Stomach (tissue), 9 donors: ENCODE results near the gene USP14. TPM values are rescaled to one million over a fixed set of nuclear protein-coding genes. Genes with fewer than 3 reads are reported as not detected.

ENCODE experiments used
- DNase-seq, 2 donors: peaks; one replicate each; pipeline versions ENCODE4 v3.0.0 to v3.0.0-alpha.2; 2013 to 2019
- H3K27ac ChIP-seq, 5 donors: fragments of 200-600 bp in 4 of 5; sonication (generic) in 4 of 5; one replicate each; pipeline ENCODE4 v1.5.1; 2013 to 2019; ENCODE audit warnings: mild to moderate bottlenecking in 1 of 5, moderate library complexity in 1 of 5
- H3K27me3 ChIP-seq, 3 donors: fragments of 200-600 bp; sonication (generic); one replicate each; pipeline ENCODE4 v1.5.1; 2017 to 2019; ENCODE audit warnings: mixed run types in 1 of 3
- H3K36me3 ChIP-seq, 4 donors: fragments of 200-600 bp; sonication (generic); 1 replicate in 3 of 4; 2 replicates in 1 of 4; pipeline ENCODE4 v1.5.1; 2016 to 2019
- H3K4me1 ChIP-seq, 4 donors: fragments of 200-600 bp; sonication (generic); one replicate each; pipeline ENCODE4 v1.5.1; 2016 to 2019
- H3K4me3 ChIP-seq, 4 donors: fragments of 200-600 bp; sonication (generic) in 3 of 4; one replicate each; pipeline ENCODE4 v1.5.1; 2016 to 2019; ENCODE audit warnings: mild to moderate bottlenecking in 1 of 4
- H3K9me3 ChIP-seq, 4 donors: fragments of 200-600 bp; sonication (generic); one replicate each; pipeline ENCODE4 v1.5.1; 2016 to 2019
- EP300 ChIP-seq: sonication (generic); formaldehyde crosslinking; IDR thresholded peaks from one replicate; pipeline ENCODE4 v1.6.1; 2017; ENCODE audit warnings: antibody characterized with exemption
- POLR2A ChIP-seq, 4 donors: fragments of 450-650 bp; IDR thresholded peaks; one replicate each; pipeline ENCODE4 v1.6.1; 2016; ENCODE audit warnings: antibody characterized with exemption in 4 of 4, control low read depth in 2 of 4, mild to moderate bottlenecking in 1 of 4, moderate library complexity in 1 of 4
- POLR2AphosphoS5 ChIP-seq, 3 donors: sonication (generic); formaldehyde crosslinking; IDR thresholded peaks; one replicate each; pipeline ENCODE4 v1.6.1; 2016; ENCODE audit warnings: antibody characterized with exemption in 3 of 3
- WGBS, 5 donors: extraction: QIAGEN DNeasy Blood & Tissue Kit in 3 of 5; methylation state at CpG; one replicate each; pipeline versions ENCODE4 v1.1.5 to v1.1.7; 2013 to 2018; 5-methylcytosine and 5-hydroxymethylcytosine counted together
- intact Hi-C: fragments of 100-400 bp; cut with DNase I; formaldehyde crosslinking; loops from one replicate; pipeline ENCODE4 v1.15.1; 2023; ENCODE audit warnings: low total_unique reads
- polyA plus RNA-seq, 3 donors: library from polyadenylated mRNA; stranded (reverse); fragments of 200-250 nt; gene quantifications; one replicate each; pipeline ENCODE4 v1.2.3, GENCODE V29; 2013
- total RNA-seq, 5 donors: library from RNA; depleted of rRNA; stranded (reverse); fragments of >200 nt; gene quantifications; one replicate each; pipeline versions ENCODE4 v1.1.0 to v1.2.3, GENCODE V29; 2014 to 2016
- TF ChIP-seq, protein P1 (sequence below), 7 experiments: fragments of 450-650 bp in 4 of 7; fragments of 200-600 bp in 3 of 7; sonication (generic) in 3 of 7; IDR thresholded peaks; one replicate each; pipeline ENCODE4 v1.5.1; 2016 to 2019; ENCODE audit warnings: antibody characterized with exemption in 7 of 7, control low read depth in 2 of 7, mild to moderate bottlenecking in 1 of 7
- donor health status: healthy with polysubstance abuse.
- donor health status: Bipolar disorder and iron deficiency.
- donor health status: healthy.

USP14 gene
- total and polyA plus RNA-seq, 8 donors, result 10.4 to 59.3 (median 16.2) TPM

DNA sequence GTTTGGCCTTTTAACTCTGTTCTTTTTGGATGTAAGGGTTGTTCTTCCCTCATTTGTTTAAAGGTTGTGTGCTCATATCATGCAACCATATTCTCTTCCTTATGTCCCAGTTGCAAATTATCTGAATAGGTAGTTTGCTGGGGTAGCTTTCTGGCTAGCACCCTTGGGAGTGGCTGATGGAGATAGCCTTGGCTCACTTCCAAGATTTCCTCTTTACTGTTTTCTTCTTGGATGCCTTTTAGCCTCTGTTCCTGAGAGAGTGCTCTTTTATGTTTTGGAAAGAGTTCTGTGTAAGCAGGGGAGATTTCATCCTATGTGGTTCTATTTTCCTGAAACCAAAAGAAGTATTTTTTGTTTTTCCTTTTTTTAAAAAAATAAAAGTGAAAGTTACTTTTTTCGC is 25.4 kb downstream of the USP14 start:
- Histone ChIP-seq H3K4me1 (peaks cover 0 to 17% (median 10%) of the 10 kb centered on the region in 4 donors), H3K27me3 (no peaks in the 10 kb centered on the region), H3K4me3 (no peak overlapping the region), H3K36me3 (peaks cover 3 to 68% (median 52%) of the 10 kb centered on the region in 4 donors), H3K9me3 (no peaks in the 10 kb centered on the region), H3K27ac (no peak overlapping the region)
- peak in 1 of 2 donors; percentile 17 for DNase-seq
- WGBS, 5 donors, result 85 to 98% (median 95%) methylated on average over 1 of the region's 1 CpG
- no peak for TF ChIP-seq POLR2A (IDR thresholded peaks at IDR 0.05)
- no peak for TF ChIP-seq POLR2AphosphoS5 (IDR thresholded peaks at IDR 0.05)
- TF ChIP-seq EP300, result no peak
- TF ChIP-seq, protein P1, sequence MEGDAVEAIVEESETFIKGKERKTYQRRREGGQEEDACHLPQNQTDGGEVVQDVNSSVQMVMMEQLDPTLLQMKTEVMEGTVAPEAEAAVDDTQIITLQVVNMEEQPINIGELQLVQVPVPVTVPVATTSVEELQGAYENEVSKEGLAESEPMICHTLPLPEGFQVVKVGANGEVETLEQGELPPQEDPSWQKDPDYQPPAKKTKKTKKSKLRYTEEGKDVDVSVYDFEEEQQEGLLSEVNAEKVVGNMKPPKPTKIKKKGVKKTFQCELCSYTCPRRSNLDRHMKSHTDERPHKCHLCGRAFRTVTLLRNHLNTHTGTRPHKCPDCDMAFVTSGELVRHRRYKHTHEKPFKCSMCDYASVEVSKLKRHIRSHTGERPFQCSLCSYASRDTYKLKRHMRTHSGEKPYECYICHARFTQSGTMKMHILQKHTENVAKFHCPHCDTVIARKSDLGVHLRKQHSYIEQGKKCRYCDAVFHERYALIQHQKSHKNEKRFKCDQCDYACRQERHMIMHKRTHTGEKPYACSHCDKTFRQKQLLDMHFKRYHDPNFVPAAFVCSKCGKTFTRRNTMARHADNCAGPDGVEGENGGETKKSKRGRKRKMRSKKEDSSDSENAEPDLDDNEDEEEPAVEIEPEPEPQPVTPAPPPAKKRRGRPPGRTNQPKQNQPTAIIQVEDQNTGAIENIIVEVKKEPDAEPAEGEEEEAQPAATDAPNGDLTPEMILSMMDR (IDR thresholded peaks at IDR 0.05), result no peak
- intact Hi-C loops, result no loop called here

DNA sequence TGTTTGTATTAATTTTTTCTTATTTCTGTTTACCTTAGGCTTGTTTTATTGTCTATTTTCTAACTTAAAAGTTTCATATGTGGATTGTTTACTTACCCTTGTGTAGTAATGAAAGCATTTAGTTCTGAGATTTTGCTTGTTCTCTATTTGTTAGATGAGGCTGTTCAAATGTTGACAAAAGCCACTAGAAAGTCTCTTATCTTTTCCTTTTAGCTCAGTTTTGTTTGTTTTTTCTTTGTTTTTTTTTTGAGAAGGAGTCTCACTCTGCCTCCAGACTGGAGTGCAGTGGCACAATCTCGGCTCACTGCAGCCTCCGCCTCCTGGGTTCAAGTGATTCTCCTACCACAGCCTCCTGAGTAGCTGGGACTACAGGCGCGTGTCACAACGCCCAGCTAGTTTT is 30.9 kb downstream of the USP14 start:
- H3K9me3 ChIP-seq, result no peaks in the 10 kb centered on the region
- H3K4me1 ChIP-seq, result peaks cover 5 to 32% (median 18%) of the 10 kb centered on the region in 4 donors
- H3K27ac ChIP-seq, result no peak overlapping the region
- DNase-seq, result peak in 1 of 2 donors; percentile 20
- intact Hi-C loops, result no loop called here
- H3K4me3 ChIP-seq, result no peak overlapping the region
- H3K36me3 ChIP-seq, result peaks cover 3 to 31% (median 20%) of the 10 kb centered on the region in 4 donors
- TF ChIP-seq EP300 (no peak), POLR2A (IDR thresholded peaks at IDR 0.05) (no peak), POLR2AphosphoS5 (IDR thresholded peaks at IDR 0.05) (no peak)
- TF ChIP-seq, protein P1 (IDR thresholded peaks at IDR 0.05), result no peak
- 59 to 81% (median 78%) methylated on average over 5 of the region's 5 CpGs for WGBS, 5 donors
- H3K27me3 ChIP-seq, result no peaks in the 10 kb centered on the region

- H3K4me3 ChIP-seq, result no peak overlapping the region
- H3K36me3 ChIP-seq, result peaks cover 0 to 19% (median 7%) of the 10 kb centered on the region in 4 donors
- H3K4me1 ChIP-seq, result peaks cover 5 to 31% (median 17%) of the 10 kb centered on the region in 4 donors
- WGBS, 5 donors, result 29 to 63% (median 40%) methylated on average over 1 of the region's 1 CpG
- H3K9me3 ChIP-seq, result no peaks in the 10 kb centered on the region
- TF ChIP-seq, protein P1 (IDR thresholded peaks at IDR 0.05), result no peak
- TF ChIP-seq POLR2AphosphoS5 (IDR thresholded peaks at IDR 0.05) (no peak), EP300 (no peak), POLR2A (IDR thresholded peaks at IDR 0.05) (no peak)
- no peaks in the 10 kb centered on the region for H3K27me3 ChIP-seq
- intact Hi-C loops, result no loop called here
- no peak overlapping the region for H3K27ac ChIP-seq
- no peak for DNase-seq
Measured at GRCh38 chr18:191725-192124, 33.4 kb downstream of the USP14 start.

DNA sequence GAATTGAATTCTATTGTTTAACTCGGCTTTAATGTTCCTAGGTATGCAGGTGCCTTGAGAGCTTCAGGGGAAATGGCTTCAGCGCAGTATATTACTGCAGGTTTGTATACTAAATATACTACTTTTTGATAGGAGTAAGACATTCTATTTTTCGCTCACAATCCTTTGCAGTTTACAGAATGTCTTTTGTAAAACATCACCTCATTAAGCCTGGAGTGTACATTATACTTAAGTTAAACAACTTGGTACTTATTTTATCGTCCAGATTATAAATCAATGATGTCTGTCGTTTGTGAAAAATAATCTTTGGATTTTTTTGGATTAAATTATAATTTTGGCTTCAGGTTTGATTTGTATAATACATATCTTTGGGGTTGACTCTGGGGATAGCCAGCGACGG is 34.4 kb downstream of the USP14 start:
- intact Hi-C loops, result no loop called here
- H3K27ac ChIP-seq, result no peak overlapping the region
- H3K36me3 ChIP-seq, result peaks cover 0 to 29% (median 18%) of the 10 kb centered on the region in 4 donors
- no peaks in the 10 kb centered on the region for H3K27me3 ChIP-seq
- WGBS, 5 donors, result 91 to 92% (median 92%) methylated on average over 7 of the region's 7 CpGs
- H3K4me3 ChIP-seq, result no peak overlapping the region
- DNase-seq, result no peak
- TF ChIP-seq, protein P1 (IDR thresholded peaks at IDR 0.05), result no peak
- TF ChIP-seq POLR2AphosphoS5 (IDR thresholded peaks at IDR 0.05) (no peak), POLR2A (IDR thresholded peaks at IDR 0.05) (no peak), EP300 (no peak)
- no peaks in the 10 kb centered on the region for H3K9me3 ChIP-seq
- H3K4me1 ChIP-seq, result peaks cover 5 to 31% (median 17%) of the 10 kb centered on the region in 4 donors
